HG02840 (cell line): ENCODE data around the gene MBIP.

ENCODE experiments used
- ATAC-seq: cut with Tn5 transposase; IDR thresholded peaks from one replicate; pipeline ENCODE4 v1.9.1; 2021; ENCODE audit warnings: mild to moderate bottlenecking, moderate library complexity, moderate number of reproducible peaks; ENCODE audit not compliant: unreplicated experiment, low FRiP score

The MBIP gene

DNA sequence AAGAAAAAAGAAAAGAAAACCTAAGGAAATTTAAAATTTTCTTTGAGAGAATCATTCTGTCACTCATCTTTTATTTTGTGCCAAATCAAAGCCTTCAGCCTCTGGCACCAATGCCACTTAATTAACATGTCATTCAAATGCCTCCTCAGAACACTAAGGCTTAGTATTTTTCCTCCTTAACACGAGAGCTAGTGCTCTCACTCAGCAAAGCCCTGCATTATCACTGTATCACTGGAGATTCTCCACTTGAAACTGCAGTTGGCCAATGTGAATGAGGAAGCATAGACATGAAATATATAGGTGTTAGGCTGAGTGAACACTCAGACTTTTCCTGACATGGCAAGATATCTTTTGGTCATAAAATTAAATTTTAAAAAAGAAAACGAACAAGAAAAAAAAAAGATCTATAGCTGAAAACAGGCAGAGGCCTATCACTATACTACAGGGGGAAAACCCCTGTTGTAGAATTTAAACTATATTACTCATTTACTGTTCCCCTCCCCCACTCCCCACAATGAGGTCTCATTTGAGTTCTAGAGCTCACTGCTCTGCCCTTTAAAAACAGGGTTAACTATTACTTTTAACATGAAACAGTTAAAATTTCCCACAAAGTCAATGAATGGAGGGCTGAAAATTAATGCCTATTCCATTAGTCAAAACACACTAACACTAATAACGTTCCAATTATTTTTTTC lies 5.1 kb downstream of the MBIP start:
- ATAC-seq = peak; percentile 46

DNA sequence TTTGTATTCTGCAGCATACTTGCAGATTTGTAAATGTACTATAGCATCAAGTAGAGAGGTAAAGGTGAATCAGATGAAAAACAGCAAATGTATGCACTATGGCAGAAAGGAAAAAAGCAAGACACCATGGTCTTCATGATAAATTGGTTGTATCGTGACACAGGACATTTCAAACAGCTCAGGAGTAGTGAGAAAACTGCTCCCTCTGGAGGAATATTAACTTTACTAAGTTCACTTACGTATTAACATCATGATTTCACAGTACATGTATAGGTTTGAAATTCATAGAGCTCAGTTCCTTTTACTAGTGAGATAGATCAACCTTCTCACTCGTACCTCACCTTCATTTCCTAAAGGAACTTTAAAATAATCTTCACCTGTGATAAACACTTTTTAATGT lies 6.5 kb downstream of the MBIP start:
- no peak for ATAC-seq

DNA sequence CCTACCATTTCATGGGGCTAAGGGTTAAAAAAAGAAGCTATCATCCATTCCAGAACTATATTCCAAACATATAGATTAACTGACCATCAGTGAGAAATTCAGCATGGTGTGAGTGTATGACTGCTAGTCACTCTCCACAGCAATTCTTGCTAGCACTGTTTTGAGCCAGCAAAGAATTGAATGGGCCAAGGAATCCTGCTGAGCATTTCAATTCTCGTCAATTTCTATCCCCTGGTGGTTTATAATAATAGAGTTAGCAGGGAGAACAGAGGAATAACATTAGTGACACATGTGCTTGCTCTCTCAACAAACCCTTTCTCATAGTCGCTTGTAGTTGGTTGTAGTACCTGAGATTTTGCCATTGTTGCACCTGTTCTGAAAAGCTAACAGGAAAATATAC lies 7.2 kb downstream of the MBIP start:
- no peak for ATAC-seq

DNA sequence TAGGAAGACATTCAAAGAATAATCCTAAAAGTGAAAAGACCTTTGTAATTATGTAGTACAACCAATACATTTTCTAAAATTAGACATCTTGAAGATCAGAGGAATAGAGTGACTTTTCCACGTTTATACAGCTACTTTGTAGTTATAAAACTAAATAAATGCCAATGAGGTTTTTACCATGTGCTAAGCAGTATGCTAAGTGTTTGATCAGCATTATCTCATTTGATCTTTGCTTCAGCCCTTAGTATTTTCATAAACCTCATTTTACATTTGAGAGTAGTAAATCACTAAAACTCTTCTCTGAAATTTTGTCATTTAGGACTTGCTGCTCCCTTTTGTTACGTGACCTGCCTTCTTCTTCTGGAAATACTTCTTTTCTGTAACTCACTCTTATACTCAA lies 13.6 kb downstream of the MBIP start:
- ATAC-seq = no peak

DNA sequence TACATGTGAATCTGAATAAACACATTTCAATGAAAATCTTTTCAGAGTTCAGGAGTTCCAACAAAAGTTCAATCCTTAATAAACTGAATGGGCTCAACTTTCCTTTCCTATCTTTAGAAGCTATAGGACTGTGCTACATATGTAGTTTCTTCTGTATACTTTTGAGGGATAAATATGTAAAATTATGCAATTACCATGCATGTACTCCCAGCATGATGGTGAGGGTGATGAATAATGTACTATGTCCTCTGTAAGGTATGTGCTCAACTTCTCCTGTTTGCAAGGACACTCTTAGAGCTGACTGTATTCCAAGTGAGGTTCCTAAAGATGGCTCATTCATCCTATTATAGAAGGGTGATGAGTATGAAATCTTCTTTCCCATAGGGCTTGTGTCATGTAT lies 15.5 kb downstream of the MBIP start:
- no peak for ATAC-seq

DNA sequence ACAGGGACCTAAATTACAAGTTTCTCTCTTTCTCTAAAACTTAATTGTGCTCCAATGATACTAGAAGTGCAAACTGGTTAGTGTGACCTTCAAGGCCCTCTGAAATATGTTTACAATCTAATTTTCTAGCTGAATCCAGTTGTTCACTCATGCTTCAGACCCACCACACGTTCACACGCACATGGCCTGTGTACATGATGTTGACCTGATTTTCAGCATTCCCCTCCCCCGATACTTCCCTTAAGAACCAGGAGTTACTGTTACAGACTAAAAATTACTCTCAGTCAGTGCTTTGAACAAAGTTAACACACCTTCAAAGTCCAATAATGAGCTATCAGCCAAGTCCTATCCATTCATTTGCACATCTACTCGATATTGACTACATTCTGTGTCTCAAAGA lies 16.5 kb downstream of the MBIP start:
- ATAC-seq = no peak

DNA sequence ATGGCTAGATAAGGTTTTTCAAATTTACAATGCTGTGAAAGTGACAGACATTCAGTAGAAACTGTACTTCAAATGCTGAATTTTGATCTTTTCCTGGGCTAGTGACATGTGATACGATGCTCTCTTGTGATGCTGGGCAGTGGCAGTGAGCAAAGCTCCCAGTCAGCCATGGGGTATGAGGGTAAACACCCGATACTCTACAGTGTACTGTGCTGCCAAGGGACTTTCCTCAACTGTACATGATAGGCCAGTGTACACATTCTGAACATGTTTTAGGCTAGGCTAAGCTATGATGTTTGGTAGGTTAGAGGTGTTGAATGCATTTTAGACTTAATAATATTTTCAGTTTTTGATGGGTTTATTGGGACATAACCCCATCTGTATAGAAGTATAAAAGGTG lies 17.6 kb downstream of the MBIP start:
- no peak for ATAC-seq

DNA sequence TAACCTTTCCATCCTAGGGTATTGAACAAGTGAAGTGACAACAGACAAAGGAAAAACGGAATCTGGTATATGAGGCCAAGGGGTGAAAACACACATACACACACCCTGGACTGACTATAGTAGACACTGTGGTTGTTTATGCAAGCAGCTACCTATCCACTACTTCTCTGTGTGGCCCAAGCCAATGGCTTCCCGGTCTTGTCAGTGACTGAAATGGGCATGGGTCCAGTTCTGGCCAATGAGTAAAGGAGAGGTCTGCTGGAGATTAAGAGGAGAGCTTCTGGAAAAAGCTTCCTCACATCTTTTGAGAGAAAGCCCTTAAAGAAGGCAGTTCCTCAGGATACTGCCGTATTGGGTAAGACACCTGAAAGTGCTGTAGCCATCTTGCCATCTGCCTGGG lies 19.3 kb downstream of the MBIP start:
- no peak for ATAC-seq

DNA sequence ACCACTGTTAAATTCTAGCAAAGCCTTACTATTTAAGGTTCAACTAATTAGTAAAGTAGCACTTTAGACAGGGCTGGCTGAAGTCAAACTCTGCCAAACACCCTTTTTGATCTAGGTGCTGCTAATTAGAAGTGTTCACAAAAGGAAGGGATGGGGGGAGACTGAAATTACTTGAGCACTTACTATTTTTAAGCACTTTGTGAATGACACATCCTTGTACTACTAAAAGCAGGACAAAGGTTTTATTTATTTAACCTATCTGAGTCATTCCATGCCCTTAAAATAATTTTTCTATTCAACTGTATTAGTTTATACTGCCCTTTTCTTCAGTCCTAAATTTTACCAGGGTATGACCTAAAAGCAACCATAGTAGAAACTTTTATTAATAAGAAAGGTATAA lies 20.1 kb downstream of the MBIP start:
- no peak for ATAC-seq

DNA sequence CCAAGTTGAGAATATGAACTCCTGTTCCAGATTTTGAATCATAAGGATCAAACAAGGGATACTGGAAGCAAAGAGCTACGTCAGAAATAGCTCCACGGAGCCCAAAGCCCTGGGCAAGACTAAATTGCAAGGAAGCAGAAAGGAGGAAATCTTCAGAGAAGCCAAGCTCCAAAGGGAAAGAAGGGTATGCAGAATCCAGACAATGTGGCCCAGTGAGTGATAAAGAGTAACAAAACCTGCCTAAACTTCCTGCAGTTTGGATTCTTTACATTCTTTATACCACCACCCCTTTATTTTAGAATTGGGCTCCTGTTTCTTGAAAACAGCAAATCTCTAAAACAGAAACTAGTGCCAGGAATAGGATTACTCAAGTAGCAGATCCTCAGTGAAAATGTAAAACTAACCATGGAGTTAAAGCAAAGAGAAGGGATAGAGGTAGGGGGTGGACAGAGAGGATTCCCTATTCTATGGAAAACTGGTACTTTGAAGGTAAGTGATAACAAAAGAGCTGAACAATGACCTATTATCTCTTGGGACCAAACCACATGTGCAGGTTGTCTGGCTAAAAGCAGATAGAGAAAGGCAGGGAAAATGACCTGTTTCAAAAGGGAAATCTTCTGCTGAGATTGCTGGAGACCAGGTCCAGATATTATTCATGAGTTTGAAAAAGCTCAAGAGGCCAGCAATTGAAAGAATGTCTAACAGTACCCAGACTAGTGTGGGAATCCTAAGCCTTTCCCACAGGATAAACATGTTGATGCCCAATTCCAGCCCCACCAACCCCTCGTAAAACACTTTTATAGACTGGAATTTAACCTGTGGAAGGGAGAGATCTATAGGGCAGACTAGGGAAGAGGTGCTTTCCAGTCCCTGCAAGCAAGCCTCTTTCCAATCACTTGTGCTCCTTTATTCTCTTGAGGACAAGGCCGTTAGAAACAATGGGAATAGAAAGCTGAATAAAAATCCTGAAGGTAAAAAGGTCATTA lies 24.5 kb downstream of the MBIP start:
- no peak for ATAC-seq

DNA sequence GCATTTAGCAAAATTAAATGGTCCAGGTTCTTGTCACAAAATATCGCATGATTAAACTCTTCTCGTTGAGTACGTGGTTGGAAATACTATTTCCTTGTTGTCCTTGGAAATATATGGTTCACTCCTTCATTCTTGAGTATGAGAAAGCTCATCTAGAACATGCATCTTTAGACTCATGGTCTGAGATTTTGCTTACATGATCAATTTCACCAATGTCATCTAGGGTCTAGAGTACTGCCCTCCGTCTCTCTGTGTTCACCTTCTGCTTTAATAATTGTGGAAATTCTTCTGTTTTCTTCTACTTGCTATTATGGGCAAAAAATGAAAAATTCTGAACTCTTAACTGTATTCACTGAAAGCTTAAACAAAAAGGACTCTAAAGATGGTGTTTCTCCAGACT lies 25.9 kb downstream of the MBIP start:
- ATAC-seq = no peak

DNA sequence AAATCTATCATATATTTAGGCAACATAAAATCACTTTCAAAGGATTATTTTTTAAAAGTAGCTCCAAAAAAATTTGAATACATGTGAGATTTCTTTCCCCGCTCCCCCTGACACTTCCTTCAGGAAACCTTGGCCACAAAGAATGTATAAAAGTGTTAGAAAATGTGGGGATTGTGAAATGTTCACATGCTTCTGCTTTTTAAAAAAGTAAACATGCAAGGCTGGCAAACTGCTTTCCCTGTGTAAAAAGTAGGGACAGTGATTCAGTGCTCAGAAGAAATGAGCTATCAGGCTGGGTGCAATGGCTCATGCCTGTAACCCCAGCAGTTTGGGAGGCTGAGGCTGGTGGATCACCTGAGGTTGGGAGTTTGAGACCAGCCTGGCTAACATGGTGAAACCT lies 26.6 kb downstream of the MBIP start:
- no peak for ATAC-seq

DNA sequence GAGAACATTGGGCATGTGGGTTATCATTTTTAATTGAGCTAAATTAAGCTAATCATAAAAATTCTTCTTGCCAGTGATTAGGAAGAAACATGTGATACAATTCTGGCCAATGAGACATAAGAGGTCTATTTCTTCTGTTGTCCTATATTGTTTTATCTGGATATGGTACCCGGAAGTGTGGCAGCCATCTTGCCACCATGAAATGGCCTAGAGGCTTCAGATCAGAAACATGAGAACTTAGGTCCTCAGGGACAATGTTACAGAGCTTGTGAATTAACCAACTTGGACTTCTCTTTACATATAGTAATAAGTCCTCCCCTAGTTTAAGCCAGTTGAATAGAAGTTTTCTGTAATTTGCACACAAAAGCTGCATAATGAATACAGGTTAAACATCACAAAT lies 30.5 kb downstream of the MBIP start:
- ATAC-seq = no peak

DNA sequence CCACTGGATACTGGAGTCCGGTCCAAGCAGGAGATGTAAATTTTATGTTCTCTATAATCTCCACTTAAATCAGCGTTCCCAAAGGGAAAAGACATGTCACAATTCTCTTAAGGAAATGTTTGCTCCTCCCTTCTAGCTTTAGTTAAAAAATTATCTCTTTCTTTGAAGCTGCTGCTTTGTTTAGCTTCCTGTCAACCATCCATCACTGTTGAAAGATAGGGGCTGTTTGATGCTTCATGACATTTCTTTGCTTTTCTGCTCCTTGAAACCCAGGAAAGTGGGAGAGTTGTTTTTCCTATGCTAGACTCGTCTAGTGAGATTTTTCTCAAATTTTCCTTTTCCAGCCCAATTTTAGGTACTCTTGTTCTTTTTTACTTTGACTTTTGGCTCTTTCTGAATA lies 31.9 kb downstream of the MBIP start:
- no peak for ATAC-seq

DNA sequence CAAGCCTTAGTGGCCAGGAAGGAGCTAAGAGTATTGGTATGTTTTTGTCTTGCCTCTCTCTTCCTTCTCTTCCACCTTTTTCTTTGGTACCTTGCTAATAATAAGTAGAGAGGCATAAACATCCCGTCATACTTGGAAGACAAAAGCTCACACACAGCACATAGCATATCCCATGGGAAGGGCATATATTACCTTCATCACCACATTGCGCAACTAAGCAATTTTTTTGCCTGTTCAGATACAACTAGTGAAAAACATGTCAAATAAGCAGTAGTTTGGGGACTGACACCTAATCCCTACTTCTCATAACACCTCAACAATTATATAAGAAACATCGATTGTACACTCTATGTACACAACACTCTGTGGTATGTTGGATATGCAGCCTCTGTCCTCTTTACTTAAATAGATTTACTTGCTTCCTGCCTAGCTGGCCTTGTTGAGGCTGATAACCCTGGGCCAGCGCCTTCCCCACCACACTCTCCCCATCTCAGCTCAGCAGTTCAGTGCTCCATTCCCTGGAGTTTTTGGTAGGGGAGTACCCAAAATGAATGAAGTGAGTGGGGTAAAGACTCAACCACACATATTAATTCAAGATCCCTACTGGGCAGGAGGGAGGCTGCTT lies 35.4 kb downstream of the MBIP start:
- ATAC-seq = no peak

DNA sequence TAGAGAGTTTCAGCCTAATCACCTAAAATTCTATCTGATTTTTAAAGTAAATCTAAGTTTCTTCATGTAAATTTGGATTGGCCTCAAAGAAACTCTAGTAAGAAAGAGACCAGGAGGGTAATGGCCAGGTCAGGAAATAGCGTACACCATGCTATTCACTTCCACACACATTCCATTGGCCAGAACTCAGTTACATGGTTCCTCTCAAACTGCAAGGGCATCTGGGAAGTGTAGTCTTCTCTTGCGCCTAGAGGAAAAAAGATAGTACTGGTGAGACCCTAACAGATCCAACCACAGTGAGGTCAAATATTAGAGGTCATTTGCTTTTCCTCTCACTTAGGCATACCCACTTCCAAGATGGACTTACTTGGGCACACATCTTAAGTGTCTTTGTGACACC lies 39.1 kb downstream of the MBIP start:
- ATAC-seq = no peak

DNA sequence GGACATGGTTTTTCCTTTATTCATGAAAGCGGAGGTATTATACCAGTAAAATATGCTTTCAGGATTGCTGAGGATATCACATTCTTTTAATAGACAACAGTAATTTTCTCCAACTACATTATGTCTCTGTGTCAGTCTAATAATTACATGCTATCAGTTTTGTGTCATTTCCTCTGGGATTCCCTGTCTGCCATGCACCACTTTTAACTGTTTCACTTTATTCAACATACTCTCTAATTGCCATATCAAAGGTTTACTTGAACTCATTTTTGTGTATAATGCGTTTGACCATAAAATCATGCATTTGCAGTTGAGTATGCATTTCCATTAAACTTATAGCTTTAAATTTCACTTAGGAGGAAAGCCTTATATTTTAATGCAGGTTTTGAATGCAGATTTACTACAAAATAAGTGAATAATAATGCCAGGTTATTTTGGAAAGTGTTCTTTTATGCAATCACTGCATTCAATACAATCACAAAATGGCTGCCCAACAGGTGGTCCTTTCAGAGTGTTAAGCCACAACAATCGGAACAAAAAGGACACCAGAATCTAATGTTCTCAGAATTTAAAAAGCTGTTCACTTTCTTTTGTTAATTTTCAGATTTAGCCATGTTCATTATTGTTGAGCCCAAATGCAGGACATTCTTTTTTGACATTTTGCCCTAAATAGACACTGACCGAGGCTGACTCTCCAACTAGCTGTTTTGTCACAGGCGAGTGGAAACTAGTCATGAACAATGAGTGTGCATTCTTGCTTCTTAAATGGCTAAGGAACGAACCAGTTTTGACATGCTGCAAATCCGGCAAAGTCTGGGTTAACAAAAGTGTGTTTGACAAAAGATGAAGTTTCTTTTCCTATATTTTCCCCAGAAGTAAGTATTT lies 40.9 kb downstream of the MBIP start:
- no peak for ATAC-seq

DNA sequence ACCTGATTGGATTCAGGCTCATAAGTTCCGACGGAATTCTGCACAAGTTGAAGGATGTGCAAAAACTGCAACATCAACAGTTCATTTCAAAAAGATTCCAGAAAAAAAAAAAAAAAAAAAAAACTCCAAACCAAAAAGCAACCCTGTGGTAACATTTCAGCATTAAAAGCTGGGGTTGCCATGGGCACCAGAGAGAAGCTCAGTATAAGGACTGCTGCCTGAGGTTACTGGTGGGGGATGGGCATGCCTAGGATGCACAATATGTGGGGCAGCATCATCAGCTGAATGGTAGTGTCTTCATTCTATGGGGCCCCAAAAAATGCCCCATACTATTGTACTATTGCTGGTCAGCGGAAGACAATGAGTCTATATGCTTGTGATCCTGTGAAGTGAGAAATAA lies 44.7 kb downstream of the MBIP start:
- ATAC-seq = no peak

DNA sequence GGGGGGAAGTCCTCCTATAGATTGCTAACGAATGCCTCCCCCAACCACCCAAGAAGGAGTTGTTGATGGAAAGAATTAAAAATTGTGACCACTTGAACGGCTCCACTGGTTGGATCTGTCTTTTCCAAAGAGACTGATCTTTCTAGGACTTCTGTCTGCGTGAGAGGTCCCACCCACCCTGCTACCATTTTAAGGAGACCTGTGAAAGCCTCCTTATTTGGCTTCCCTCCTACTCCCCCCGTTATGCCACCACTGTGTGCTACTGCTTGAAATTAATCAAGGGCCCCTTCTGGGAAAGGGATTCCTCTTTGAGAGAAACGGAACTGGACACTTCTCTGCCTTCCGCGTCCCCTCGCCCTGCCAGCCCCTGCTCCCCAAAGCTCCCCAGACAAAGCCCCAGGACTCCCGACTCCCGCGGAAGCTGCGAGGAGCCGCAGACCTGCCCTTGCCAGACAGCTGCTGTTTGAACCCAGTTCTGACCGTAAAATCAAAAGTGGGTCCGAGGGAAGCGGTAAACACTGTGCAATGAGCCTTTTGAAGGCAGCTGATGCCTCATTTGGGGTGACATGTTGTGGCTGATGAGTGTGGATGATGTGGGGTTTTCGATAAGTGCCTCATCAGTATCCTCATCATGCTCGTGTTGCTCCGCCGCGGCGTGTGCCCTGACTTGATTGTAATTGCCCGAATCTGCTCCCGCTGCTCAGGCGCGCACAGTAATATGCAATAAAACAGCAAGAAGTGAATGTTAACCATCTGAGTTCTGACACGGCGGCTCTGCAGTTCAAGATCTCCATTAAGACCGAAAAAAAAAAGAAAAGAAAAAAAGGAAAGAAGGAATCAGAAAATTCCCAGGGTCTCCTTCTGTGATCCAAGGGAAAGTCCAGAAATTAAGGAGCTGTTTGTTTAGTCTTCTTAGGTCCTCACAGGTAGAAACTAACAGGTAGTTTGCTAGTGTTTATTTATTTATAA lies 48.2 kb downstream of the MBIP start:
- no peak for ATAC-seq
